GM12801 (cell line): ENCODE measurements around the gene ERGIC3.

ENCODE experiments used
- TF ChIP-seq, protein P1 (sequence below): IDR thresholded peaks from one replicate; pipeline ENCODE4 v1.5.1; 2011; ENCODE audit warnings: control low read depth; ENCODE audit not compliant: insufficient read length; ENCODE audit errors: extremely low read depth

ERGIC3 gene

GRCh38 chr20:35592339-35592974 lies 50.6 kb downstream of the ERGIC3 start:
- TF ChIP-seq, protein P1, sequence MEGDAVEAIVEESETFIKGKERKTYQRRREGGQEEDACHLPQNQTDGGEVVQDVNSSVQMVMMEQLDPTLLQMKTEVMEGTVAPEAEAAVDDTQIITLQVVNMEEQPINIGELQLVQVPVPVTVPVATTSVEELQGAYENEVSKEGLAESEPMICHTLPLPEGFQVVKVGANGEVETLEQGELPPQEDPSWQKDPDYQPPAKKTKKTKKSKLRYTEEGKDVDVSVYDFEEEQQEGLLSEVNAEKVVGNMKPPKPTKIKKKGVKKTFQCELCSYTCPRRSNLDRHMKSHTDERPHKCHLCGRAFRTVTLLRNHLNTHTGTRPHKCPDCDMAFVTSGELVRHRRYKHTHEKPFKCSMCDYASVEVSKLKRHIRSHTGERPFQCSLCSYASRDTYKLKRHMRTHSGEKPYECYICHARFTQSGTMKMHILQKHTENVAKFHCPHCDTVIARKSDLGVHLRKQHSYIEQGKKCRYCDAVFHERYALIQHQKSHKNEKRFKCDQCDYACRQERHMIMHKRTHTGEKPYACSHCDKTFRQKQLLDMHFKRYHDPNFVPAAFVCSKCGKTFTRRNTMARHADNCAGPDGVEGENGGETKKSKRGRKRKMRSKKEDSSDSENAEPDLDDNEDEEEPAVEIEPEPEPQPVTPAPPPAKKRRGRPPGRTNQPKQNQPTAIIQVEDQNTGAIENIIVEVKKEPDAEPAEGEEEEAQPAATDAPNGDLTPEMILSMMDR: no peak

DNA sequence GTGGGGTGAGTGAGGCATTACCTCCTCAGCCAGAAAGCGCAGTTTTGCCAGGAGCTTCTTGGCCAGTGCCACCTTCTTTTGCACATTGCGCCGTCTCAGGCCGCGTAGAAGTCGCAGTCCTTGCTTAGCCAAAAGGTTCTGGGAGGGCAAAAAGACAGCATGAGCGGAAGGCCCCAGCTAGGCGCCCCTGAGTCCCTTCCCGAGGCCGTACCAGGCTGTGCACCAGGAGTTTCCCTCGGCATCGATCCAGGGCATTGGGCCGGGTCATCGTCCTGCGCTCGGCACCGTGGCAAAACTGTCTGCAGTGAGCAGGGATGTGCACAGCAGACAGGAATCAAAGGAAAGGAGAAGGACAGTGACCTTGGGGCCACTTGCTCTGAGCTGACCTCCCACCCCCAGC lies 53.6 kb downstream of the ERGIC3 start:
- TF ChIP-seq, protein P1: no peak

- TF ChIP-seq, protein P1: no peak
Observed at GRCh38 chr20:35595901-35596300, 54.0 kb downstream of the ERGIC3 start.

DNA sequence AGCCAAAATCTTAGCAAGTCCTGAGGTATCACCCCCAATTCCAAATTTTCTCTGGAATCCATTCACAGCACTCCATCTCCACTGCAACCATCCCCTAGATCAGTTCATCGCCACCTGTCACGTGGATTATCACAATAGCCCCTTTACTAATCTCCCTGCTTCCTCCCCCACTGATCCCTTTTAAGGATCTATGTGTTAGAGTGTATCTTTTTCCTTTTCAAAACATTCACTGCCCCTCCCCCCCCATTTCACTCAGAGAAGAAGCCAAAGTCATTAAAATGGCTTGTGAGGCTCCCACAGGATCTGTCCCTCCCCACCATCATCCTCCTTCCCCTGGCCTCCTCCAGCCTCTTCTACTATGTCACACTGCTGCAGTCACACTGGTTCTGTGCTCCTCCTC lies 55.3 kb downstream of the ERGIC3 start:
- TF ChIP-seq, protein P1: no peak

DNA sequence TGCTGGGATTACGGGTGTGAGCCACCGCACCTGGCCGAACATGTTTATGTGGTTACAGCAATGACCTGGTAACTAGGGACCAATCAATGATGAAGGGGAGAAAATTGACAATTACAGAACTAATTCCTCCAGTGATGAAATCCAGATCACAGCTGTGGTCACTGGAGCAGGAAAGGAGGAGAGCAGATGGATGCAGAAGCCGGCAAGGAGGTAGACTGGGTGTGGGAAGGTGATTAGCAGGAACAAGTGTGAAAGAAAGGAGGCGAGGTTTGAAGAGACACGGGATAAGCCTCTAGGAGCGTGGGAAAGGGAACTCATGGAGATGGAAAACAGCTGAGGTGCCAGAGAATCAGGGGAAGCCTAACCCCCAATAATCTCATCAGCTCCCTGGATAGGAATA lies 56.6 kb downstream of the ERGIC3 start:
- TF ChIP-seq, protein P1: no peak

GRCh38 chr20:35598899-35599775 lies 57.3 kb downstream of the ERGIC3 start:
- TF ChIP-seq, protein P1: no peak

GRCh38 chr20:35599776-35600120 lies 57.9 kb downstream of the ERGIC3 start:
- TF ChIP-seq, protein P1: no peak
